AG04449 (cell line): ENCODE measurements around the gene SOX6.

ENCODE experiments used
- CTCF ChIA-PET: fragments of 350-600 bp; formaldehyde crosslinking; extraction: SDS; loops from one replicate; lab custom pipeline; 2021; ENCODE audit warnings: antibody characterized with exemption; lab: Yijun Ruan, JAX
- POLR2A ChIA-PET: fragments of 400-600, 350-600 bp; formaldehyde crosslinking; extraction: SDS; loops from one replicate; lab custom pipeline; 2020; ENCODE audit warnings: antibody characterized with exemption, inconsistent platforms; lab: Yijun Ruan, JAX
- DNase-seq: peaks from one replicate; pipeline ENCODE4 v3.0.0-alpha.2; 2010; ENCODE audit warnings: low read depth, low spot score
- H3K4me3 ChIP-seq: 2 replicates; pipeline ENCODE4 v1.5.1; 2011; ENCODE audit warnings: low read depth, mild to moderate bottlenecking, control low read depth, low read length
- TF ChIP-seq, protein P1 (sequence below): IDR thresholded peaks from one replicate; pipeline ENCODE4 v1.5.1; 2011; ENCODE audit warnings: mild to moderate bottlenecking, moderate library complexity, low read length, control low read depth, inconsistent platforms; ENCODE audit not compliant: insufficient read depth; ENCODE audit errors: missing control alignments

SOX6 gene

DNA sequence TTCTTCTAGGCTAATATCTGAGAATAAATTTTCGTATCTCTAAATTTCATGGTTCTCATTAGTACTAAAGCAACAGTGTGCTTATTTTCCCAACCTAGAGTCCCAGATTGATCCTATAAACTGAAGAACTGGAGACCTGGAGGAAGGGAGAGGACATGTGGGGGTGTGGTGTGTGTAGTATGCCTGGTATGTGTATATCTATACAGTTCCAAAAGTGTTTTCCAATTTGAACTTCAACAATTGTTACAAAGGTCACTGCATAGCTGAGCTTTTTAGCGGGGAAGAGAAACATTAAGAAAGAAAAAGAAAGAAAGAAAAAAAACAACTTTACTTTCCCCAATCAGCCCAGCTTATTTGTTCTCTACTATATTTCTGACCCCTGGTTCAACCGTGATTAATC lies 152.1 kb downstream of the SOX6 start:
- CTCF ChIA-PET = interaction anchor here (1.1 to 1.3 kb wide), 2 partner anchors 9 to 407 kb away, joined by 3 read pairs; no protein-coding TSS in a partner anchor
- POLR2A ChIA-PET = no interaction called here
- TF ChIP-seq, protein P1, sequence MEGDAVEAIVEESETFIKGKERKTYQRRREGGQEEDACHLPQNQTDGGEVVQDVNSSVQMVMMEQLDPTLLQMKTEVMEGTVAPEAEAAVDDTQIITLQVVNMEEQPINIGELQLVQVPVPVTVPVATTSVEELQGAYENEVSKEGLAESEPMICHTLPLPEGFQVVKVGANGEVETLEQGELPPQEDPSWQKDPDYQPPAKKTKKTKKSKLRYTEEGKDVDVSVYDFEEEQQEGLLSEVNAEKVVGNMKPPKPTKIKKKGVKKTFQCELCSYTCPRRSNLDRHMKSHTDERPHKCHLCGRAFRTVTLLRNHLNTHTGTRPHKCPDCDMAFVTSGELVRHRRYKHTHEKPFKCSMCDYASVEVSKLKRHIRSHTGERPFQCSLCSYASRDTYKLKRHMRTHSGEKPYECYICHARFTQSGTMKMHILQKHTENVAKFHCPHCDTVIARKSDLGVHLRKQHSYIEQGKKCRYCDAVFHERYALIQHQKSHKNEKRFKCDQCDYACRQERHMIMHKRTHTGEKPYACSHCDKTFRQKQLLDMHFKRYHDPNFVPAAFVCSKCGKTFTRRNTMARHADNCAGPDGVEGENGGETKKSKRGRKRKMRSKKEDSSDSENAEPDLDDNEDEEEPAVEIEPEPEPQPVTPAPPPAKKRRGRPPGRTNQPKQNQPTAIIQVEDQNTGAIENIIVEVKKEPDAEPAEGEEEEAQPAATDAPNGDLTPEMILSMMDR = no peak
- H3K4me3 ChIP-seq = no peak overlapping the region
- no peak for DNase-seq

DNA sequence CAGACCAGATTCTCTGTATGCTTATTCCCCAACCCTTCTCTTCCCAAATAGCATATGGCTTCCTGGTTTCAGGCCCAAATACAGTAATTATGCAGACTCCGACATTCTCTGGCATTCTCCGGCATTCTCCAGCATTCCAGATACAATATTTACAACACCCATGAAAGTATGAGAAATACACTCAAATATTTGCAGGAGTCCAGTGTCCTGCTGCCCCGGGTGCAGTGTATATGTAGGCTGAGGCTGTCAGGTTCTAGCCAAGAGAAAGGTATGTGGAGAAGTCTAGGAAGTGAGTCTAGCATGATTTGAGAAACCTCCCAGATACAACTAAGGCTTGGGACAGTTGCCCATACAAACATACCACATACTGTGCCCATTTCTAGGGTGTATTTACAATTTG lies 160.7 kb downstream of the SOX6 start:
- CTCF ChIA-PET = interaction anchor here (1.0 kb wide), 1 partner anchor 11 kb away, joined by 3 read pairs; no protein-coding TSS in a partner anchor
- TF ChIP-seq, protein P1 = no peak
- DNase-seq = peak; percentile 80
- H3K4me3 ChIP-seq = no peak overlapping the region
- POLR2A ChIA-PET = no interaction called here

DNA sequence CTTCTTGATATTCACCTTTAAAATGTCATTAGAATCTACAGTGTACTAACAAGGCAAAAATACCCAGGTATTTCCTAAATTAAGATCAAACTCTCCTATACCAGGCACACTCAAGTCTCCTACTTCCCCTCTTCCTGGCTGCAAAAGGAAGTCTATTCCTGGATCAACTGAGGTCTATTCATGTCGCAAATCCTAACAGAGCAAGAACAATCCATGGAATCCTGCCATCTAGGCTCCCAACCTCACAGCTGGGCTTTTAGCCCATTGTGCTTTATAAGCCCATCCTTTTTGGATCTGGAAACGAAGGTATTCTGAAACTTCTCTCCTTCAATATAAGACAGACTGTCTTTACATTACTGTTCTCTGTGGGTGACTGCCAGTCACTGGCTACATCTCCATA lies 161.8 kb downstream of the SOX6 start:
- no peak for DNase-seq

DNA sequence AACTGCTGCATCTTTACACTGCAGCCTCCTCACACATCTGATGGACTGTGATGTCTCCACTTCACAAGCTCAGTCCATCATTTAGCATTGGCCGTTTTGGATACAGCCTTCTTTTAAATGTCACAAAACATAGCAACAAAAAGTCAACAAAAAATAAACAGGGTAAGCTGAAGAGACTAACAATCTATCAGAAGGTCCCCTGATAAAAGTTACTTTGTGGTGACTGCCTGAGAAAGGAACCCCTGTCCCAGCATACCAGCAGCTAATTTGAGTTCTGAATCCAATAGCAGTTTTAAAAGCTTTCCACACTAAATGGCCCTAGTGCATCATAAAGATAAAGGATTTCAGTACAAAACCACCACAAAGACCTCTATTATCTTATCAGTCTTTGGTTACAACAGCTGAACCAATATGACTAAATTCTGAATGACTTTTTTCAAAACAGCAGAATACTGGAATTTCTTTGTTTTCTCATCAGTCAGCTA lies 162.4 kb downstream of the SOX6 start:
- ChIA-PET POLR2A (no interaction called here), CTCF (interaction anchor here (0.8 to 2.3 kb wide), 3 partner anchors 9 to 22 kb away, joined by 3 to 9 read pairs (median 3); no protein-coding TSS in a partner anchor)
- TF ChIP-seq, protein P1 = no peak
- DNase-seq = no peak
- no peak overlapping the region for H3K4me3 ChIP-seq

More for the DNA sequence above, 161.8 kb downstream of the SOX6 start:
- H3K4me3 ChIP-seq = no peak overlapping the region
- TF ChIP-seq, protein P1 = no peak
- ChIA-PET CTCF (interaction anchor here (2.3 kb wide), 1 partner anchor 10 kb away, joined by 9 read pairs; no protein-coding TSS in a partner anchor), POLR2A (interaction anchor here (0.7 kb wide), 1 partner anchor 880 kb away, joined by 3 read pairs; no protein-coding TSS in a partner anchor)

DNA sequence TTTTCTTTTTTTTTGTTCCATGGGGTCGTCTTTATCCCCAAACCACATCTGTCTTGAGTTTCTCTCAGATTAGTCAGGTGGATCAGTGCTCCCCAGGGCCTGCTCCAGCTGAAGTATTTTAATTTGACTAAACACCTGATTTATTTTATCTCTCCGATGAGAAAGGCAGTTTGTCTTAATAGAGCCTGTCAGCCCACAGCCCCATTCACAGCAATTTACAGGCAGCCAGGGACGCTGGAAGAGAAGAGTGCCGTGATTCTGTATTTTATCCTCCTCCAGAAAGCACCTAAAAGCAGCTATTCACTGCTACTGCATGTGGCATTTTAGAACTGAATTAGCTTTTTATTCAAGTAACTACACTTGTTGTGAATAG lies 164.5 kb downstream of the SOX6 start:
- no peak overlapping the region for H3K4me3 ChIP-seq
- ChIA-PET CTCF (interaction anchor here (0.8 to 1.8 kb wide), 3 partner anchors 17 to 422 kb away, joined by 3 to 10 read pairs (median 9); no protein-coding TSS in a partner anchor), POLR2A (interaction anchor here (0.7 kb wide), 1 partner anchor 1118 kb away, joined by 5 read pairs; the partner anchor contains the start of gene CALCB)
- no peak for DNase-seq
- TF ChIP-seq, protein P1 = no peak

DNA sequence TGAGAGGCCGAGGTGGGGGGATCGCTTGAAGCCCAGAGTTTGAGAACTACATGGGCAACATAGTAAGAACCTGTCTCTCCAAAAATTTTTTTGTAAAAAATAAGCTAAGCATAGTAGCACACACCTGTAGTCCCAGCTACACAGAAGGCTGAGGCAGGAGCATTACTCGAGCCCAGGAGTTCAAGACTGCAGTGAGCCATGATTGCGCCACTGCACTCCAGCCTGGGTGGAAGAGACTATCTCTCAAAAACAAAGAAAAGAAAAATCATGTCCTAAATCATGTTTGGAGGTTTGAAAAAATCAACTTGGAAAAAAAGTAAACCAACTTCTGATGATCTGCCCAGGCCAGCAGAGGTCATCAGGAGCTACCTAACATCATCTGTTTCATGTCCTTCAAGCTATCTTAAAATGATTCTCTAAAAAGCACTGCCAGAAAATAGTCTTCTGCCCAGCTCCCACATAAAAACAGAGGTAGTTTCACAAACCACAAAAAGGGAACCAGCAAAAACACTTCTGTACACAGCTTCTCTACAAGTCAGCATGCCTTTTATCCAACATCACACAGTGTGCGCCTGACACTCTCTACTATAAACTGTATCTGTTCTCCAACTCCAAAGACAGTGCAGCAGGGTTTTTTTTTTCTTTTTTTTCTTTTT lies 165.0 kb downstream of the SOX6 start:
- TF ChIP-seq, protein P1 = no peak
- no peak for DNase-seq
- ChIA-PET POLR2A (interaction anchor here (0.7 kb wide), 1 partner anchor 1118 kb away, joined by 5 read pairs; the partner anchor contains the start of gene CALCB), CTCF (interaction anchor here (0.8 to 1.8 kb wide), 4 partner anchors 17 to 422 kb away, joined by 3 to 10 read pairs (median 6); no protein-coding TSS in a partner anchor)
- H3K4me3 ChIP-seq = no peak overlapping the region
